HG03469 (cell line): ENCODE data around the gene ACBD5.
"Not testable (repeated sequence)": the region's sequence is repeated elsewhere in the genome, so short reads cannot be mapped to it uniquely, and the experiment has no call there.

Experiments
- ATAC-seq: cut with Tn5 transposase; IDR thresholded peaks from one replicate; pipeline ENCODE4 v1.9.1; 2021; ENCODE audit warnings: mild to moderate bottlenecking, moderate library complexity, moderate number of reproducible peaks; ENCODE audit not compliant: unreplicated experiment

ACBD5 gene, protein sequence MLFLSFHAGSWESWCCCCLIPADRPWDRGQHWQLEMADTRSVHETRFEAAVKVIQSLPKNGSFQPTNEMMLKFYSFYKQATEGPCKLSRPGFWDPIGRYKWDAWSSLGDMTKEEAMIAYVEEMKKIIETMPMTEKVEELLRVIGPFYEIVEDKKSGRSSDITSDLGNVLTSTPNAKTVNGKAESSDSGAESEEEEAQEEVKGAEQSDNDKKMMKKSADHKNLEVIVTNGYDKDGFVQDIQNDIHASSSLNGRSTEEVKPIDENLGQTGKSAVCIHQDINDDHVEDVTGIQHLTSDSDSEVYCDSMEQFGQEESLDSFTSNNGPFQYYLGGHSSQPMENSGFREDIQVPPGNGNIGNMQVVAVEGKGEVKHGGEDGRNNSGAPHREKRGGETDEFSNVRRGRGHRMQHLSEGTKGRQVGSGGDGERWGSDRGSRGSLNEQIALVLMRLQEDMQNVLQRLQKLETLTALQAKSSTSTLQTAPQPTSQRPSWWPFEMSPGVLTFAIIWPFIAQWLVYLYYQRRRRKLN

DNA sequence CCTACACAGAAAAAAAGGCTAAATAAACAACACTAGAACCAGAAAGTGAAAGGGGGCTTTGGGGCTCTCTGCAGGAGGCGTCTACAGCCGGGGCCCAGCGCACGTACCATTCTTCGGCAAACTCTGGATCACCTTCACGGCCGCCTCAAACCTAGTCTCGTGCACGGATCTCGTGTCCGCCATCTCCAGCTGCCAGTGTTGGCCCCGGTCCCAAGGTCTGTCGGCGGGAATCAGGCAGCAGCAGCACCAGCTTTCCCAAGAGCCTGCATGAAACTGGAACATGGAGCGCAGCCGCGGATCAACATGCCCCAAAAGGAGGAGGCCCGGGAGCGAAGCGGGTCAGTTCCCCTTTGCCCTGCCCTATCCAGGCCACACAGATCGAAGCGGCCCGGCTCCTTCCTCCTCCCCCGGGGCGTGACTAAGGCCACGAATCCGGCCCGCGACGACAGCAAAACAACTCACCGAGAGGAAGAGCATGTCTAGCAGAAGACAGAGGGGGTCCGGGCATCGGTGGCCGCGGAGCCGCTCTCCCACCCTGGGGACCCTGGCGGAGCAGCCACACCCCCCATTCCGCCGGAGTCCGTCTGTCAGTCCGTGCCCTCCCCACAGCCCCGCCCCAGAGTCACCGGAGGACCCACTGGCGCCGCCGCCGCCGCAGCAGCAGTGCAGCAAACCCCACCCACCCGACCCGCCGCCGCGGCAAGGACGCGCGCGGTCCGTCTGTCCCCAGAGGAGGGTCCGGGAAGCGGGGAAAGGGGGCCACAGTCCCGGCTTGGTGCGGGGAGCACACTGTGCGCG is at the start of gene ACBD5:
ACBD5 (minus strand) TSS at position 586 of the 798 bp plus-strand sequence; CDS start at position 477, 109 bp downstream.
- peak; percentile 28 for ATAC-seq

DNA sequence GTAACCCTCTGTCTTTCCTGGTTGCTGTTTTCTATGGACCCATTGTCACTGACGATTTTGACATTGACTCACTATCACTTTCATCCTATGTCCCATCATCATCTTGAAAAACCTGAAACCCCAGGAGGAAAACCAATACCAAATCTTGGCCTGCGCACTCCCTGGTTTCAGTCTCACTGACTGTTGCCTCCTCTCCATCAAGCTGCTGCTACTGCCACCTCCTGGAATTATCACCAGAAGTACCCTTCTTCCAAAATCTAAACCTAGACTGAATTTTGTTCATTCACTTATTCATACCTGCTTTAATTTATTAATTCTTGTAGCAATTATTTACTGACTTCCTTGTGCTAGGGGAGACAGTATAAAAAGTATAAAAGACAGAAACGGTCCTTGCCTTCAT is 44.5 kb upstream of the ACBD5 start:
- ATAC-seq: no peak

GRCh38 chr10:27276581-27276980 is 36.0 kb upstream of the ACBD5 start:
- no peak for ATAC-seq

GRCh38 chr10:27266025-27266424 is 25.4 kb upstream of the ACBD5 start:
- ATAC-seq: not testable (repeated sequence)

GRCh38 chr10:27262788-27263187 is 22.2 kb upstream of the ACBD5 start:
- ATAC-seq: not testable (repeated sequence)

- no peak for ATAC-seq
Measured at GRCh38 chr10:27258838-27259812, 18.5 kb upstream of the ACBD5 start.

GRCh38 chr10:27258492-27258837 is 17.9 kb upstream of the ACBD5 start:
- no peak for ATAC-seq

DNA sequence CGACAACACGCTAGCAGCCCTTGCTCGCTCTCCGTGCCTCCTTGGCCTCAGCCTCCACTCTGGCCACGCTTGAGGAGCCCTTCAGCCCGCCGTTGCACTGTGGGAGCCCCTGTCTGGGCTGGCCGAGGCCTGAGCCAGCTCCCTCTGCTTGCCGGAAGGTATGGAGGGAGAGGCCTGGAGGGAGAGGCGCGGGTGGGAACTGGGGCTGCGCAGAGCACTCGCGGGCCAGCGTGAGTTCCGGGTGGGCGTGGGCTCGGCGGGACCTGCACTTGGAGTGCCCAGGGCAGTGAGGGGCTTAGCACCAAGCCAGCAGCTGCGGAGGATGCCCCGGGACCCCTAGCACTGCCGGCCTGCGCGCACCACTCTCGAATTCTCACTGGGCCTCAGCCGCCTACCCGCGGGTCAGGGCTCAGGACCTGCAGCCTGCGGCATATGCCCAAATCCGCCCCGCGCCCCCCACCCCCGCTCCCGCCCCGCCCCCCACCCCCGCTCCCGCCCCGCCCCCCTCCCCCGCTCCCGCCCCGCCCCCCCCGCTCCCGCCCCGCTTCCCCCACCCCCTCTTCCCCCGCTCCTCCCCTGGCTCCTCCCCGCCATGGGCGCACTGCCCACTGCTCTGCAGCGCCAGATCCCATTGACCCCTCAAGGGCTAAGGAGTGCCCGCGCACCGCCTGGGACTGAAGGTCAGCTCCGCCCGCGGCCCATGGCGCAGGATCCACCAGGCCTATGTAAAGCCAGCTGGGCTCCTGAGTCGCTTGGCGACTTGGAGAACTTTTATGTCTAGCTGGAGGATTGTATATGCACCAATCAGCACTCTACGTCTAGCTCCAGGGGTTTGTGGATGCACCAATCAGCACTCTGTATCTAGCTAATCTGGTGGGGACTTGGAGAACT is 15.9 kb upstream of the ACBD5 start:
- no peak for ATAC-seq

DNA sequence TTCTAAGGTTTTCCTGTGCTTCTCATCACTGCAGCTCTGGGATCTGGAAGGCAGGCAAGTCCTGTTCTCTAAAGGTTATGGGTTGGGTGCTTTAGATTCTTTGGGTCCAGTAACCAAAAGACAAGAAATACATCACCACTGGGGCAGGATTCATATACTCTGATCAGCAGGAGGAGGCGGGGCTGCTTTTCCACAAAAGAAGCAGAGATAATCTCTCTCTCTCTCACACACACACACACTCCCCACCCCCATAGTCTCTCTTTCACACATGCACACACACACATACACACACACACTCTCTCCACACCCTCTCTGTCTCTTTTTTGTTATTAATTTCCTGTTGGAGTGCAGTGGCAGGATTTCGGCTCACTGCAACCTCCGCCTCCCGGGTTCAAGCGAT is 13.0 kb upstream of the ACBD5 start:
- ATAC-seq: no peak

- ATAC-seq: peak; percentile 98
Measured at GRCh38 chr10:27252267-27253000, 11.8 kb upstream of the ACBD5 start.

DNA sequence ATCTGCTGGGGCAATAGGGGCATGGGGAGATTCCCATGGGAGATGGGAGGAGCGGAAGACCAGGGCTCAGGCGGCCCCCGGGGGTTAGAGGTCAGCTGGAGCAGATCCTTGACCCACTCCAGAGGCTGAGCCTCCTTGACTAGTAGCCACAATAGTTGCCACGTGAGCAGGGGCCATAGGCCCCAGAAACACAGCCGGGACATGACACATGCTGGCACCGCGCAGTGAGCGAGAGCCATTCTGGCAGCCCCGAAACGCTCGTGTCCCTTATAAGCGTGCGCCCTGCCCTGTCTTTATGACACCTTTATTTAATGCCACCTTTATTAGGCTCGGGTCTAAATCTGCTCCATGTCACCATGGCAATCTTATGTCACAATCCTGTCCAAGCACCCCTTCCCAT is 11.0 kb upstream of the ACBD5 start:
- ATAC-seq: no peak

GRCh38 chr10:27248215-27248614 is 7.6 kb upstream of the ACBD5 start:
- no peak for ATAC-seq

DNA sequence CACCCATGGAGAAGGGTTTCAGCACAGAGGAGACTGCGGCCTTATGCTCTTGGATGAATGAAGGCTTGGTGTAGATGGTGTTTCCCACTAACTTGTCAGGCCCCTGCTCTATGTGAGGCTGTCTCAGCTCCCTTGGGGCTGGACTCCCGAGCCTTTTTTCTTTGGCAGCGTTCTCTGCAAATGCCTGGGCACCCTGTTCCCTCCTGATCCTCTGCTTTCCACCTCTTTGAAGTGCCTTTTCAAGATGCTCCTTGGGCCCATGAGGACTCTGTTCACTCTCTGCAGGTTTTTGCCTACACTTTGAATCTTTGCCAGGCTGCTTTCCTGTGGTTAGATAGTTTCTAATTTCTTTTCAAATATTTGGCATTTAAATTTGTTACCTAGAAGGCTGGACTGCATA is 6.8 kb upstream of the ACBD5 start:
- no peak for ATAC-seq

- no peak for ATAC-seq
Measured at GRCh38 chr10:27247006-27247405, 6.4 kb upstream of the ACBD5 start.

- no peak for ATAC-seq
Measured at GRCh38 chr10:27245836-27246235, 5.2 kb upstream of the ACBD5 start.

DNA sequence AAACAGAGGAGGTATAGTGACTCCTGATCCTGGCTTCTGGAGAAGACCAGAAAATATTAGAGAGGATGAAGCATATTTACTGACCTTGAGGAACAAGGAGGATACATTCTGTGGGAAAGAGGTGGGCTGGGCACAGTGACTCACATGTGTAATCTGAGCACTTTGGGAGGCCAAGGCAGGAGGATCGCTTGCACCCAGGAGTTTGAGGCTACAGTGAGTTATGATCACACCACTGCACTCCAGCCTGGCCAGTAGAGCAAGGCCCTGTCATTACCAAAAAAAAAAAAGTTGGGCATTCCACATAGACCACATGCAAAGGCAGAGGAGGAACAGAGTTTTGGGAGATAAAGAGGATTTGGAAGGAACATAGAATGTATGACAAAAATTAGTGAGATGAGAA is 4.4 kb upstream of the ACBD5 start:
- no peak for ATAC-seq

DNA sequence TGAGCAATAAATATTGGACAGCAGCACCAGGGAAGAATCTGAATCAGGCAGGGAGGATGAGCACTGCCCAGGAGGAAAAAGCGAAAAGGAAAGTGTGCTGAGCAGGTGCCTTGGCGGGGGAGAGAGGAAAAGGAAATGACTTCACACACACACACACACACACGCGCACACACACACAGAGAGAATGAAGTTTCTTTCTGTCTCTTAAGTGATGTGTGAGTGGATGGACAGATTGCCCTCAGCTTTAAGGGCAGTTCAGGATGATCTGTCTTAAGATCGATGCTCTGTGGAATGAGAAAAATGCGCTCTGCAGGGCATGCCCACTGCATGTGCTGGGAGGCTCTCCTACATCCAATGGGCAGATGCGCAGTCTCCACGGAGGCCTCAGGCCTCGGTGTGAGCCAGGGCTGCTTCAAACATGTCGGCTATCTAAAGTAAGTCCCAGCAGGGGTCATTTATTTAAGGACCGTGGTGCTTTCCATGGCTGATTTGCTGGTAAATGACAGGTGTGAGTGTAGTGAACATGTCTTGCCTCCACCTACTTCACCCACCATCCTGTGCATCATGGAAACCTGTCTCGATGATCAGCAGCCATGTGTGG is 2.5 kb upstream of the ACBD5 start:
- no peak for ATAC-seq

- ATAC-seq: no peak
Measured at GRCh38 chr10:27242473-27242950, 1.9 kb upstream of the ACBD5 start.
